H9 (cell line): ENCODE measurements around the gene ACTRT1. TPM values are rescaled to one million over a fixed set of nuclear protein-coding genes. Genes with fewer than 3 reads are reported as not detected.

Experiments used
- DNase-seq: peaks from one replicate; pipeline ENCODE4 v3.0.0-alpha.2; 2017
- H2AFZ ChIP-seq: one replicate; pipeline ENCODE4 v1.6.1; 2013; ENCODE audit warnings: mild to moderate bottlenecking, low read length, control low read depth, moderate library complexity
- H2AK5ac ChIP-seq: 2 replicates; pipeline ENCODE4 v1.6.1; 2013; ENCODE audit warnings: low read length, control low read depth, mixed read lengths; ENCODE audit not compliant: insufficient read length
- H2BK120ac ChIP-seq: one replicate; pipeline ENCODE4 v1.6.1; 2013; ENCODE audit warnings: low read depth, mild to moderate bottlenecking, low read length, control low read depth, inconsistent platforms; ENCODE audit not compliant: poor library complexity, severe bottlenecking
- H2BK12ac ChIP-seq: 2 replicates; pipeline ENCODE4 v1.6.1; 2013; ENCODE audit warnings: low read length, control low read depth, mixed read lengths, low read depth; ENCODE audit not compliant: insufficient read length
- H2BK15ac ChIP-seq: 2 replicates; pipeline ENCODE4 v1.6.1; 2013; ENCODE audit warnings: low read depth, low read length, control low read depth
- H2BK20ac ChIP-seq: one replicate; pipeline ENCODE4 v1.6.1; 2013; ENCODE audit warnings: low read depth, mild to moderate bottlenecking, low read length, control low read depth, inconsistent platforms; ENCODE audit not compliant: poor library complexity, severe bottlenecking
- H2BK5ac ChIP-seq: 2 replicates; pipeline ENCODE4 v1.6.1; 2013; ENCODE audit warnings: low read length, control low read depth, mixed read lengths; ENCODE audit not compliant: insufficient read length
- H3K14ac ChIP-seq: 2 replicates; pipeline ENCODE4 v1.6.1; 2013; ENCODE audit warnings: low read length, control low read depth; ENCODE audit not compliant: insufficient read depth
- H3K18ac ChIP-seq: 2 replicates; pipeline ENCODE4 v1.6.1; 2013; ENCODE audit warnings: low read depth, mild to moderate bottlenecking, mixed read lengths, low read length, control low read depth; ENCODE audit not compliant: insufficient read length
- H3K23ac ChIP-seq: 2 replicates; pipeline ENCODE4 v1.6.1; 2013; ENCODE audit warnings: low read length, control low read depth, mixed read lengths, low read depth; ENCODE audit not compliant: insufficient read length
- H3K23me2 ChIP-seq: 2 replicates; pipeline ENCODE4 v1.6.1; 2013; ENCODE audit warnings: low read depth, mild to moderate bottlenecking, mixed read lengths, low read length, control low read depth; ENCODE audit not compliant: insufficient read length, poor library complexity, severe bottlenecking
- H3K27ac ChIP-seq: 2 replicates; pipeline ENCODE4 v1.5.1; 2013; ENCODE audit warnings: low read length, control low read depth, mixed read lengths, low read depth; ENCODE audit not compliant: insufficient read length
- H3K27me3 ChIP-seq: 2 replicates; pipeline ENCODE4 v1.6.1; 2013; ENCODE audit warnings: low read length, control low read depth, inconsistent platforms; ENCODE audit not compliant: insufficient read depth
- H3K4ac ChIP-seq: 2 replicates; pipeline ENCODE4 v1.6.1; 2013; ENCODE audit warnings: low read depth, mild to moderate bottlenecking, control low read depth, inconsistent platforms, low read length, moderate library complexity
- H3K4me1 ChIP-seq: 2 replicates; pipeline ENCODE4 v1.6.1; 2013; ENCODE audit warnings: low read length, control low read depth, inconsistent platforms; ENCODE audit not compliant: insufficient read depth
- H3K4me2 ChIP-seq: 2 replicates; pipeline ENCODE4 v1.6.1; 2013; ENCODE audit warnings: low read length, control low read depth, mixed read lengths; ENCODE audit not compliant: insufficient read length, insufficient read depth
- H3K56ac ChIP-seq: 2 replicates; pipeline ENCODE4 v1.6.1; 2013; ENCODE audit warnings: low read depth, mild to moderate bottlenecking, mixed read lengths, low read length, control low read depth; ENCODE audit not compliant: insufficient read length
- H3K79me1 ChIP-seq: 2 replicates; pipeline ENCODE4 v1.6.1; 2013; ENCODE audit warnings: low read depth, mild to moderate bottlenecking, moderate library complexity, low read length, control low read depth, inconsistent platforms; ENCODE audit not compliant: insufficient read depth, poor library complexity, severe bottlenecking
- H3K79me2 ChIP-seq: 2 replicates; pipeline ENCODE4 v1.6.1; 2013; ENCODE audit warnings: low read length, control low read depth, inconsistent platforms; ENCODE audit not compliant: insufficient read depth
- H3K9ac ChIP-seq: 2 replicates; pipeline ENCODE4 v1.6.1; 2013; ENCODE audit warnings: low read length, control low read depth, mixed read lengths; ENCODE audit not compliant: insufficient read length; ENCODE audit errors: extremely low read depth
- H3K9me3 ChIP-seq: one replicate; pipeline ENCODE4 v1.6.1; 2013; ENCODE audit warnings: low read depth, low read length, inconsistent platforms; ENCODE audit not compliant: control insufficient read depth
- H3T11ph ChIP-seq: one replicate; pipeline ENCODE4 v1.6.1; 2013; ENCODE audit warnings: mild to moderate bottlenecking, low read length, control low read depth, inconsistent platforms
- H4K20me1 ChIP-seq: one replicate; pipeline ENCODE4 v1.6.1; 2013; ENCODE audit not compliant: control insufficient read depth, insufficient read length, insufficient read depth
- H4K5ac ChIP-seq: 2 replicates; pipeline ENCODE4 v1.6.1; 2013; ENCODE audit warnings: low read depth, mild to moderate bottlenecking, mixed read lengths, low read length, control low read depth; ENCODE audit not compliant: insufficient read length
- H4K8ac ChIP-seq: replicated peaks from 2 replicates; pipeline ENCODE4 v1.6.1; 2013; ENCODE audit warnings: low read length, control low read depth, mixed read lengths, low read depth; ENCODE audit not compliant: insufficient read length
- H4K91ac ChIP-seq: 2 replicates; pipeline ENCODE4 v1.6.1; 2013; ENCODE audit warnings: low read depth, mild to moderate bottlenecking, moderate library complexity, mixed read lengths, low read length, control low read depth; ENCODE audit not compliant: insufficient read length
- H3K27ac Mint-ChIP-seq, 3 experiments: 2 replicates in 2 of 3; 3 replicates in 1 of 3; pipeline ENCODE4 v1.8.0; 2020 to 2021; ENCODE audit warnings: mixed read lengths in 3 of 3, mild to moderate bottlenecking in 1 of 3, moderate library complexity in 1 of 3
- H3K27me3 Mint-ChIP-seq: 2 replicates; pipeline ENCODE4 v1.8.0; 2021; ENCODE audit warnings: low read depth, mild to moderate bottlenecking, moderate library complexity, mixed read lengths
- H3K36me3 Mint-ChIP-seq, 3 experiments: 2 replicates in 2 of 3; 3 replicates in 1 of 3; pipeline ENCODE4 v1.8.0; 2020 to 2021; ENCODE audit warnings: low read depth in 3 of 3, mixed read lengths in 3 of 3; ENCODE audit not compliant: insufficient read depth in 1 of 3
- H3K4me1 Mint-ChIP-seq, 2 experiments: 2 replicates each; pipeline ENCODE4 v1.8.0; 2020; ENCODE audit warnings: mixed read lengths in 2 of 2
- H3K4me3 Mint-ChIP-seq, 2 experiments: 2 replicates in 1 of 2; 3 replicates in 1 of 2; pipeline ENCODE4 v1.8.0; 2020 to 2021; ENCODE audit warnings: mild to moderate bottlenecking in 2 of 2, mixed read lengths in 2 of 2, moderate library complexity in 1 of 2
- H3K9me3 Mint-ChIP-seq, 2 experiments: 2 replicates in 1 of 2; 3 replicates in 1 of 2; pipeline ENCODE4 v1.8.0; 2020; ENCODE audit warnings: mild to moderate bottlenecking in 2 of 2, mixed read lengths in 2 of 2, moderate library complexity in 1 of 2
- WGBS: extraction: QIAGEN DNeasy Blood & Tissue Kit; methylation state at CpG from one replicate; pipeline ENCODE4 v1.1.7; 2013; ENCODE audit warnings: missing lambda C conversion rate, low lambda C conversion rate, mixed read lengths; ENCODE audit not compliant: insufficient read length; ENCODE audit errors: extremely low coverage; 5-methylcytosine and 5-hydroxymethylcytosine counted together
- total RNA-seq: library from RNA; stranded (reverse); gene quantifications from 2 replicates; pipeline ENCODE4 v1.2.1, GENCODE V29; 2021
- TF ChIP-seq, protein P1 (sequence below): fragments of 200-600 bp; sonication (generic); conservative IDR thresholded peaks from 3 replicates; pipeline ENCODE4 v1.8.0; 2021; ENCODE audit warnings: antibody characterized with exemption, mild to moderate bottlenecking

The ACTRT1 gene
- total RNA-seq, 1 experiment from 2014 or later, result not detected

GRCh38 chrX:128051526-128051925, 677 bp downstream of the ACTRT1 start:
- H3K27me3 Mint-ChIP-seq, result no peaks in the 10 kb centered on the region

More at GRCh38 chrX:128051526-128051925, 677 bp downstream of the ACTRT1 start:
- H2BK15ac ChIP-seq, result no peak overlapping the region
- no peak overlapping the region for H3K4ac ChIP-seq
- Mint-ChIP-seq H3K4me3 (no peak overlapping the region), H3K9me3 (peaks cover 27 to 54% of the 10 kb centered on the region in 2 experiments), H3K4me1 (no peaks in the 10 kb centered on the region), H3K36me3 (no peaks in the 10 kb centered on the region; a peak in 3 of 7 replicates), H3K27ac (no peak overlapping the region)
- no peak overlapping the region for H3K56ac ChIP-seq
- no peak overlapping the region for H3K4me2 ChIP-seq
- H3K79me1 ChIP-seq, result no peaks in the 10 kb centered on the region
- no peaks in the 10 kb centered on the region for H3K23me2 ChIP-seq
- no peak overlapping the region for H2AK5ac ChIP-seq
- no peak for DNase-seq
- no CpG with 5 or more reads among the region's 10 CpGs for whole genome bisulfite sequencing
- H2BK20ac ChIP-seq, result no peak overlapping the region
- H2BK12ac ChIP-seq, result no peak overlapping the region
- H2AFZ ChIP-seq, result no peak overlapping the region
- H2BK5ac ChIP-seq, result no peak overlapping the region
- no peak overlapping the region for H3K14ac ChIP-seq
- H2BK120ac ChIP-seq, result no peak overlapping the region
- H4K5ac ChIP-seq, result no peak overlapping the region
- TF ChIP-seq, protein P1, sequence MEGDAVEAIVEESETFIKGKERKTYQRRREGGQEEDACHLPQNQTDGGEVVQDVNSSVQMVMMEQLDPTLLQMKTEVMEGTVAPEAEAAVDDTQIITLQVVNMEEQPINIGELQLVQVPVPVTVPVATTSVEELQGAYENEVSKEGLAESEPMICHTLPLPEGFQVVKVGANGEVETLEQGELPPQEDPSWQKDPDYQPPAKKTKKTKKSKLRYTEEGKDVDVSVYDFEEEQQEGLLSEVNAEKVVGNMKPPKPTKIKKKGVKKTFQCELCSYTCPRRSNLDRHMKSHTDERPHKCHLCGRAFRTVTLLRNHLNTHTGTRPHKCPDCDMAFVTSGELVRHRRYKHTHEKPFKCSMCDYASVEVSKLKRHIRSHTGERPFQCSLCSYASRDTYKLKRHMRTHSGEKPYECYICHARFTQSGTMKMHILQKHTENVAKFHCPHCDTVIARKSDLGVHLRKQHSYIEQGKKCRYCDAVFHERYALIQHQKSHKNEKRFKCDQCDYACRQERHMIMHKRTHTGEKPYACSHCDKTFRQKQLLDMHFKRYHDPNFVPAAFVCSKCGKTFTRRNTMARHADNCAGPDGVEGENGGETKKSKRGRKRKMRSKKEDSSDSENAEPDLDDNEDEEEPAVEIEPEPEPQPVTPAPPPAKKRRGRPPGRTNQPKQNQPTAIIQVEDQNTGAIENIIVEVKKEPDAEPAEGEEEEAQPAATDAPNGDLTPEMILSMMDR, result no peak
- no peaks in the 10 kb centered on the region for H3K27me3 ChIP-seq
- H3K27ac ChIP-seq, result no peak overlapping the region
- H3K18ac ChIP-seq, result no peak overlapping the region
- no peaks in the 10 kb centered on the region for H4K20me1 ChIP-seq
- H3K4me1 ChIP-seq, result no peaks in the 10 kb centered on the region
- no peak overlapping the region for H3T11ph ChIP-seq
- peaks cover 8% of the 10 kb centered on the region for H3K9me3 ChIP-seq
- no peak overlapping the region for H3K9ac ChIP-seq
- H3K79me2 ChIP-seq, result no peaks in the 10 kb centered on the region
- no peak overlapping the region for H4K91ac ChIP-seq
- no peak overlapping the region for H4K8ac ChIP-seq
- no peak overlapping the region for H3K23ac ChIP-seq
